Esophagus muscularis mucosa (tissue), 4 donors: ENCODE measurements around the gene SPEG.

Source experiments
- EP300 ChIP-seq: sonication (generic); formaldehyde crosslinking; IDR thresholded peaks from one replicate; pipeline ENCODE4 v1.6.1; 2017; ENCODE audit warnings: antibody characterized with exemption
- POLR2A ChIP-seq: fragments of 450-650 bp; IDR thresholded peaks from one replicate; pipeline ENCODE4 v1.6.1; 2017; ENCODE audit warnings: antibody characterized with exemption, moderate library complexity, mild to moderate bottlenecking, low read depth
- POLR2AphosphoS5 ChIP-seq, 2 donors: sonication (generic); formaldehyde crosslinking; IDR thresholded peaks; one replicate each; pipeline ENCODE4 v1.6.1; 2017; ENCODE audit warnings: antibody characterized with exemption in 2 of 2
- TF ChIP-seq, protein P1 (sequence below), 3 experiments: fragments of 200-600 bp in 2 of 3; fragments of 450-650 bp in 1 of 3; sonication (generic) in 2 of 3; IDR thresholded peaks; one replicate each; pipeline ENCODE4 v1.5.1; 2017 to 2019; ENCODE audit warnings: antibody characterized with exemption in 3 of 3, mild to moderate bottlenecking in 2 of 3, moderate library complexity in 1 of 3

DNA sequence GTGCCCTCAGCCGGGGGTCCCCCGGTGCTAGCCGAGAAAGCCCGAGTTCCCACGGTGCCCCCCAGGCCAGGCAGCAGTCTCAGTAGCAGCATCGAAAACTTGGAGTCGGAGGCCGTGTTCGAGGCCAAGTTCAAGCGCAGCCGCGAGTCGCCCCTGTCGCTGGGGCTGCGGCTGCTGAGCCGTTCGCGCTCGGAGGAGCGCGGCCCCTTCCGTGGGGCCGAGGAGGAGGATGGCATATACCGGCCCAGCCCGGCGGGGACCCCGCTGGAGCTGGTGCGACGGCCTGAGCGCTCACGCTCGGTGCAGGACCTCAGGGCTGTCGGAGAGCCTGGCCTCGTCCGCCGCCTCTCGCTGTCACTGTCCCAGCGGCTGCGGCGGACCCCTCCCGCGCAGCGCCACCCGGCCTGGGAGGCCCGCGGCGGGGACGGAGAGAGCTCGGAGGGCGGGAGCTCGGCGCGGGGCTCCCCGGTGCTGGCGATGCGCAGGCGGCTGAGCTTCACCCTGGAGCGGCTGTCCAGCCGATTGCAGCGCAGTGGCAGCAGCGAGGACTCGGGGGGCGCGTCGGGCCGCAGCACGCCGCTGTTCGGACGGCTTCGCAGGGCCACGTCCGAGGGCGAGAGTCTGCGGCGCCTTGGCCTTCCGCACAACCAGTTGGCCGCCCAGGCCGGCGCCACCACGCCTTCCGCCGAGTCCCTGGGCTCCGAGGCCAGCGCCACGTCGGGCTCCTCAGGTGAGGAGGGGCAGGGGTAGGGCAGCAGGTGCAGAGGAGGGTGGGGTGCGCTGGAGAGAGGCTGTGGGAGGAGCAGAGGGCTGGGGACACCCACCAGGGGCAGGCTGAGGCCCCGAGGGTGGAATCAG lies 49.9 kb downstream of the SPEG start:
- TF ChIP-seq, protein P1, sequence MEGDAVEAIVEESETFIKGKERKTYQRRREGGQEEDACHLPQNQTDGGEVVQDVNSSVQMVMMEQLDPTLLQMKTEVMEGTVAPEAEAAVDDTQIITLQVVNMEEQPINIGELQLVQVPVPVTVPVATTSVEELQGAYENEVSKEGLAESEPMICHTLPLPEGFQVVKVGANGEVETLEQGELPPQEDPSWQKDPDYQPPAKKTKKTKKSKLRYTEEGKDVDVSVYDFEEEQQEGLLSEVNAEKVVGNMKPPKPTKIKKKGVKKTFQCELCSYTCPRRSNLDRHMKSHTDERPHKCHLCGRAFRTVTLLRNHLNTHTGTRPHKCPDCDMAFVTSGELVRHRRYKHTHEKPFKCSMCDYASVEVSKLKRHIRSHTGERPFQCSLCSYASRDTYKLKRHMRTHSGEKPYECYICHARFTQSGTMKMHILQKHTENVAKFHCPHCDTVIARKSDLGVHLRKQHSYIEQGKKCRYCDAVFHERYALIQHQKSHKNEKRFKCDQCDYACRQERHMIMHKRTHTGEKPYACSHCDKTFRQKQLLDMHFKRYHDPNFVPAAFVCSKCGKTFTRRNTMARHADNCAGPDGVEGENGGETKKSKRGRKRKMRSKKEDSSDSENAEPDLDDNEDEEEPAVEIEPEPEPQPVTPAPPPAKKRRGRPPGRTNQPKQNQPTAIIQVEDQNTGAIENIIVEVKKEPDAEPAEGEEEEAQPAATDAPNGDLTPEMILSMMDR (IDR thresholded peaks at IDR 0.05) = no peak
- TF ChIP-seq POLR2A (no peak), EP300 (no peak), POLR2AphosphoS5 (IDR thresholded peaks at IDR 0.05) (no peak)
